NCI-H2196 treated with DMSO at 0.1 percent for 48 hours (cell line): ENCODE measurements around the gene FAM151B.

Experiments
- DNase-seq: peaks from one replicate; lab custom pipeline; 2025; ENCODE audit not compliant: unreplicated experiment; lab: John Stamatoyannopoulos, UW

The FAM151B gene

DNA sequence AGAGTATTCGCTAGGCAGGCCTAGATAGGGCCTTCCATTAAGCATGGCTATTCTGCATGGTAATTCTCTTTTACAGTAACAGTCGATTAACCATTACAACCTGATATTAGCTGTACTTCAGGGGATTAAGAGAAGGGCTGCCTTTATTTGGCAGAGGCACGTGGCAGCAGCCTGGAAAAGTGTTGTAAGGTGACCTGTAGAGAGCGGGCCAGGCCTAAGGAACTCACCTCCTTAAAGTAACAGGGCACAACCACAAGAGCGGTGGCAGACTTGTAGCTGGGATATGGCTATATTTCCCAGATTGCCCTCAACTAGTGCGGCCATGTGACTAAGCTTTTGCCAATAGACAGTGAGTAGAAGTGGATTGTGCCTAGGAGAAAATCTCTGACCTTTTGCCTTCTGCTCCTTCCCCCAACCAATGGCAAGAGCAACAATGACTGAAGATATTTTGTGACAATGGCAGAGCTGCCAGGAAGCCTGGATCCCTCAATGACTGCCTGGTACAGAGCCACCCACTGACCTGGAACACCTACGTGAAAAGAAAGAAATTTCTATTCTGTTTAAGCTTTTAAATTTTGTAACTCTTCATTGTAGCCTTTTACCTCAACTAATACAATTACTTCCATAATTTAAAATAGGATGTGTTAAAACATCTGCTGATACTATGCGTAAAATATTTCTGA is 101.1 kb downstream of the FAM151B start:
- DNase-seq: no peak

DNA sequence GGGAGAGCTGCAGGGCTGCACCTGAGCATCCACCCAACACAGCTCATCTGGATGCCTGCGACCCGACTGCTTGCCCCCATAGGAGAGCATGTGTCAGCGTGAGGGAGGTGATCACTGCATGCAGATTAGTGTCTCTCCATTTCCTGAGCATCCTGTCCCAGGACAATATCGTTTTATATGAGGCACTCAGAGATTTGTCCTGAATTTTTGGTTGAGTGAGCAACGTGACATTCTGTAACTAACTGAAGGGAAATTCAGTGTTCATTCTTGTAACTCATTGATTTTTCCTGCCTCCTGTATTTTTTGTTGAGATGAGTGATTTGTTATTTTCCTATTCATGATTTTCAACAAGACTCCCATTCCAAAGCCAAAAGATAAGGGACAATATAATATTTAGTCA is 102.9 kb downstream of the FAM151B start:
- no peak for DNase-seq

DNA sequence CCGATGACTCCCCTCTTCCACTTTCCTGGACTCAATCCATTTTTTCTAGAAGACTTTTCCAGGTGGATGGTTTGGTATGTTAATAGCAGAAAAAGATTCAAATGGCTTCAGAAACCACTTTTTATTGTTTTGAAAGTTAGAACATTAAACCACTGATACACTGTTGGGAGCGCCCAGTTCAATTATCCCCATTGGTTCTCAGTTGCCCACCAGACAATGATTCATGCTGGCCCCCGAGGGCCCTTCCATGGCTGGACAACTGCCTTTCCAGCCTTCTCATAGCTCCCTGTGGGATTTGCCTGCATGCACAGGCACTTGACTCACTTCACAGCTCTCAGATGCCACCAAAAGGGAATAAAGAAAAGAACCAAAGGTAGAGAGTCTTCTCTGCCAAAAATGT is 103.5 kb downstream of the FAM151B start:
- no peak for DNase-seq

DNA sequence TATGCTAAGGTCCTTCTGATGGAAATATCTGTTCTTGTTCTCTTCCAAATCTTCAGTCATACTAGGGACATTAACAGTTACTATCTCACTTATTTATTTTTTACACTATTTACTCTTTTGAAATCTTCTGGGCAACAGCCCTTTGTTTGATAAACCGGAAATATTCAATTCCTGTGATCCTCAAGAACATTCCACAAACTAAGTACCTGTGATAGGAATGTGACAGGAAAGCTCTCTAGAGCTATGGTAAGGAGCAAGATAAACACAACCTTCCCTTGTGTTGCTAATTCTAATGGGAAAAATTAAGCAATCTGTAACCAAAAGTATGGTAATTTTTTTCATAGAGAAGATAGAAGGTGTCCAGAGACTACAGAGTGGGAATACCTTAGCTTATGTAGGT is 104.2 kb downstream of the FAM151B start:
- DNase-seq: no peak
